K562 (cell line): ENCODE results near the gene ZNHIT2. TPM values are rescaled to one million over a fixed set of nuclear protein-coding genes. Genes with fewer than 3 reads are reported as not detected.
A peak's percentile ranks its signal among the peaks of the same experiment; 100 is the strongest.

Experiments used
- ATAC-seq: fragments of 200-7000 bp; cut with Tn5 transposase; 3 replicates; pipeline ENCODE4 v1.9.1; 2020; ENCODE audit warnings: moderate library complexity
- BruUV-seq: library from RNA; stranded (reverse); fragments of 400-500 nt; replicated peaks from 2 replicates; lab custom pipeline; 2021; lab: Mats Ljungman, UMichigan
- CTCF ChIA-PET: fragments of 300-600 bp; formaldehyde crosslinking; extraction: SDS; loops from one replicate; lab custom pipeline; 2021; ENCODE audit warnings: low intra/inter-chr PET ratio; lab: Yijun Ruan, JAX
- POLR2A ChIA-PET: fragments of 300-600, 350-650 bp; sonication (Branson Sonifier 250); formaldehyde crosslinking; extraction: SDS; loops from one replicate; lab custom pipeline; 2021; ENCODE audit warnings: antibody characterized with exemption, inconsistent platforms; lab: Yijun Ruan, JAX
- DNase-seq, 4 experiments: peaks; one replicate each; pipeline versions ENCODE4 v3.0.0 to v3.0.0-alpha.2; 2011 to 2018; ENCODE audit warnings: low spot score in 3 of 4, mixed read lengths in 3 of 4; ENCODE audit errors: extremely low read depth in 1 of 4
- FAIRE-seq: peaks from 2 replicates; lab custom pipeline; 2011; peaks lifted over from hg19 to GRCh38; lab: Jason Lieb, UNC
- H2AFZ ChIP-seq: 2 replicates; pipeline ENCODE4 v1.6.0; 2011; ENCODE audit warnings: low read depth, low read length, control low read depth, inconsistent platforms
- H3K27ac ChIP-seq: fragments of 200-600 bp; 3 replicates; pipeline ENCODE4 v1.8.0; 2011; ENCODE audit warnings: low read depth, mild to moderate bottlenecking, control low read depth, inconsistent platforms, low read length, moderate library complexity, mixed read lengths; ENCODE audit errors: extremely low read depth
- H3K27me3 ChIP-seq, 2 experiments: fragments of 300-600 bp in 1 of 2; 2 replicates in 1 of 2; 3 replicates in 1 of 2; pipeline versions ENCODE4 v1.6.0 to v1.8.0; 2011; ENCODE audit warnings: inconsistent platforms in 2 of 2, low read length in 2 of 2, mild to moderate bottlenecking in 1 of 2, mixed read lengths in 1 of 2, moderate library complexity in 1 of 2; ENCODE audit not compliant: control insufficient read depth in 2 of 2, insufficient read depth in 2 of 2
- H3K36me3 ChIP-seq: fragments of 300-600 bp; 3 replicates; pipeline ENCODE4 v1.8.0; 2011; ENCODE audit warnings: mild to moderate bottlenecking, low read length, inconsistent platforms; ENCODE audit not compliant: control insufficient read depth, insufficient read depth
- H3K4me1 ChIP-seq, 2 experiments: fragments of 200-600 bp in 1 of 2; replicated peaks in 1 of 2; 2 replicates in 1 of 2; 3 replicates in 1 of 2; pipeline versions ENCODE4 v1.5.1 to v1.8.0; 2011; ENCODE audit warnings: inconsistent platforms in 2 of 2, low read length in 2 of 2, mild to moderate bottlenecking in 1 of 2, mixed read lengths in 1 of 2, moderate library complexity in 1 of 2; ENCODE audit not compliant: control insufficient read depth in 2 of 2, insufficient read depth in 2 of 2
- H3K4me2 ChIP-seq: 2 replicates; pipeline ENCODE4 v1.6.1; 2011; ENCODE audit warnings: low read length, control low read depth, inconsistent platforms, mixed read lengths; ENCODE audit not compliant: insufficient read depth
- H3K4me3 ChIP-seq: fragments of 200-600 bp; sonication (generic), shearing (Covaris generic); 2 replicates; pipeline ENCODE4 v1.5.1; 2016; ENCODE audit warnings: control low read depth, inconsistent platforms
- H3K79me2 ChIP-seq: fragments of 200-600 bp; 3 replicates; pipeline ENCODE4 v1.8.0; 2011; ENCODE audit warnings: low read length, inconsistent platforms; ENCODE audit not compliant: control insufficient read depth, insufficient read depth
- H3K9ac ChIP-seq, 2 experiments: 2 replicates each; pipeline versions ENCODE4 v1.6.0 to v1.6.1; 2011; ENCODE audit warnings: low read depth in 2 of 2, low read length in 2 of 2, control low read depth in 1 of 2, inconsistent platforms in 1 of 2, mild to moderate bottlenecking in 1 of 2, mixed read lengths in 1 of 2; ENCODE audit not compliant: insufficient read depth in 1 of 2
- H3K9me1 ChIP-seq: one replicate; pipeline ENCODE4 v1.6.0; 2011; ENCODE audit warnings: inconsistent platforms, mild to moderate bottlenecking, low read length, moderate library complexity; ENCODE audit not compliant: control insufficient read depth, insufficient read depth
- H3K9me3 ChIP-seq: replicated peaks from 2 replicates; pipeline ENCODE4 v1.5.1; 2011; ENCODE audit warnings: low read depth, low read length, inconsistent platforms; ENCODE audit not compliant: control insufficient read depth, insufficient read depth
- H4K20me1 ChIP-seq: replicated peaks from 2 replicates; pipeline ENCODE4 v1.6.1; 2011; ENCODE audit warnings: low read length, inconsistent platforms, mixed read lengths; ENCODE audit not compliant: control insufficient read depth, insufficient read depth
- ASH1L ChIP-seq: fragments of 450-650 bp; IDR thresholded peaks from 2 replicates; pipeline ENCODE4 v1.6.1; 2018; ENCODE audit warnings: borderline replicate concordance, mild to moderate bottlenecking, low read depth; ENCODE audit not compliant: partially characterized antibody
- CXXC5 ChIP-seq: fragments of 250-450 bp; sonication (Bioruptor Pico); IDR thresholded peaks from 2 replicates; pipeline ENCODE4 v1.8.0; 2022; ENCODE audit warnings: inconsistent platforms, mild to moderate bottlenecking, moderate library complexity
- FOXK2 ChIP-seq, 2 experiments: fragments of 450-650 bp; IDR thresholded peaks in 1 of 2; conservative IDR thresholded peaks in 1 of 2; 2 replicates each; pipeline ENCODE4 v1.6.1; 2016; ENCODE audit warnings: low read depth in 2 of 2, mild to moderate bottlenecking in 1 of 2
- HMG20B ChIP-seq: fragments of 250-450 bp; sonication (Bioruptor Pico); IDR thresholded peaks from 2 replicates; pipeline ENCODE4 v1.5.0; 2021; ENCODE audit warnings: mild to moderate bottlenecking
- HNRNPK ChIP-seq: fragments of 200-400 bp; formaldehyde crosslinking; IDR thresholded peaks from one replicate; pipeline ENCODE4 v1.6.1; 2018; ENCODE audit warnings: mild to moderate bottlenecking, low read depth, low read length; ENCODE audit not compliant: poor library complexity, severe bottlenecking
- HNRNPUL1 ChIP-seq: fragments of 200-400 bp; formaldehyde crosslinking; IDR thresholded peaks from 2 replicates; pipeline ENCODE4 v1.6.1; 2017; ENCODE audit warnings: low read length
- NFYB ChIP-seq: IDR thresholded peaks from 2 replicates; pipeline ENCODE4 v1.6.1; 2011; ENCODE audit warnings: mild to moderate bottlenecking, moderate library complexity; ENCODE audit not compliant: insufficient read length; ENCODE audit errors: extremely low read depth
- PRMT5 ChIP-seq: sonication (generic); formaldehyde crosslinking; IDR thresholded peaks from 2 replicates; pipeline ENCODE4 v1.5.0; 2020; ENCODE audit warnings: missing genetic modification reagents
- SNRNP70 ChIP-seq: fragments of 200-400 bp; formaldehyde crosslinking; optimal IDR thresholded peaks from 2 replicates; pipeline ENCODE3; 2017; ENCODE audit warnings: low read depth, low read length
- SREBF2 ChIP-seq: sonication (generic); formaldehyde crosslinking; IDR thresholded peaks from 2 replicates; pipeline ENCODE4 v1.4.0; 2020; ENCODE audit warnings: mild to moderate bottlenecking, missing genetic modification reagents
- ZNF121 ChIP-seq: sonication (generic); formaldehyde crosslinking; conservative IDR thresholded peaks from 2 replicates; pipeline ENCODE4 v1.8.0; 2022; ENCODE audit warnings: missing genetic modification reagents
- ZNF766 ChIP-seq: fragments of 200-800 bp; sonication (Bioruptor generic); conservative IDR thresholded peaks from 2 replicates; pipeline ENCODE4 v1.6.1; 2016; ENCODE audit warnings: missing genetic modification characterization, missing compliant biosample characterization
- ZNF77 ChIP-seq: fragments of 250-450 bp; sonication (Bioruptor Pico); IDR thresholded peaks from 2 replicates; pipeline ENCODE4 v1.5.0; 2020
- WGBS: fragments of 100-300 bp; shearing (Covaris generic); methylation state at CpG from one replicate; pipeline ENCODE4 v1.1.6; 2016; ENCODE audit warnings: low coverage, mixed read lengths; ENCODE audit not compliant: insufficient coverage; ENCODE audit errors: missing lambda C conversion rate; 5-methylcytosine and 5-hydroxymethylcytosine counted together
- in situ Hi-C: fragments of 300-500 bp; cut with MboI; formaldehyde crosslinking; loops from 4 replicates; pipeline ENCODE4 v1.15.0; 2018; ENCODE audit warnings: inconsistent platforms, mixed read lengths
- intact Hi-C: fragments of 100-400 bp; cut with micrococcal nuclease; formaldehyde crosslinking; loops from 2 replicates; pipeline ENCODE4 v1.14.2; 2022
- polyA plus RNA-seq, 8 experiments: library from polyadenylated mRNA; depleted of rRNA in 4 of 8; stranded (reverse) in 5 of 8; unstranded in 3 of 8; fragments of >200 nt; fragmentation: Nextera tagmentation in 2 of 8; fragmentation: Illumina TruSeq in 1 of 8; extraction: Ambion mirVana in 2 of 8; extraction: Trizol in 1 of 8; gene quantifications; 2 replicates each; pipeline versions ENCODE4 v1.2.1 to v1.2.3, GENCODE V29; 2011 to 2014; ENCODE audit warnings: inconsistent platforms in 1 of 8, missing spikeins in 1 of 8
- total RNA-seq, 7 experiments: library from RNA; depleted of rRNA in 6 of 7; stranded (reverse); fragments of >200 nt in 6 of 7; fragmentation: Illumina TruSeq in 2 of 7; extraction: Trizol in 2 of 7; gene quantifications; 2 replicates each; pipeline versions ENCODE4 v1.2.1 to v1.2.3, GENCODE V29; 2011 to 2021; ENCODE audit warnings: low replicate concordance in 1 of 7
- TF ChIP-seq, protein P1 (sequence below): fragments of 450-650 bp; IDR thresholded peaks from 2 replicates; pipeline ENCODE4 v1.6.1; 2016; ENCODE audit warnings: low read depth, mild to moderate bottlenecking, moderate library complexity

Gene ZNHIT2
- total and polyA plus RNA-seq, 9 of the 15 experiments (the other 6 are each of a cell fraction or from before 2014, with no cell fraction given): 0.08 to 39.0 (median 2.5) TPM

DNA sequence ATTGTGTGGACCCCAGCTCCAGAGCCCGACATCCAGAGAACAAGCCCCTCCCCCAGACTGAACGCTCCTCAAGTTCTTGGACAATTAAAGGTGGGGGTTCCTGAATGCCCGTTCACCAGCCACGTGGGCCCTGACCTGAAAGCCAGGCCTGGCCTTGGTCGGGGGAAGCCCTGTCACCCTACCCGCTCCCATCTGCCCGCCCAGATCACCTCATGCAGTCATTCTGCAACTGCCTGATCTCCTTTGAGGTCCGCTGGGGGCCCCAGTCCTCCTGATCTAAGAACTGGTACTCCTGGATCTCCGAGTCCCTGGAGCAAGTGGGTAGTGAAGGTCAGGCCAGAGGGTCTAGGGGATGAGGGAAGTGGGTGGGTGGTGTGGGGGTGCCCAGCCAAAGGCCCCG lies 50.1 kb downstream of the ZNHIT2 start:
- H3K9me1 ChIP-seq: peaks cover 2% of the 10 kb centered on the region
- intact Hi-C loops: no loop called here
- TF ChIP-seq ZNF77 (CRISPR knock-in tag) (no peak), ZNF121 (CRISPR knock-in tag) (no peak), HMG20B (CRISPR knock-in tag) (no peak), ASH1L (no peak), FOXK2 (conservative IDR thresholded peaks at IDR 0.05 in 1 of 2, IDR thresholded peaks at IDR 0.05 in 1 of 2; ENCODE audit: low read depth in 2 of 2) (no peak), PRMT5 (no peak), ZNF766 (CRISPR knock-in tag) (no peak), HNRNPUL1 (no peak), CXXC5 (CRISPR knock-in tag) (no peak), HNRNPK (no peak), SREBF2 (CRISPR knock-in tag) (no peak), SNRNP70 (no peak), NFYB (no peak)
- TF ChIP-seq, protein P1, sequence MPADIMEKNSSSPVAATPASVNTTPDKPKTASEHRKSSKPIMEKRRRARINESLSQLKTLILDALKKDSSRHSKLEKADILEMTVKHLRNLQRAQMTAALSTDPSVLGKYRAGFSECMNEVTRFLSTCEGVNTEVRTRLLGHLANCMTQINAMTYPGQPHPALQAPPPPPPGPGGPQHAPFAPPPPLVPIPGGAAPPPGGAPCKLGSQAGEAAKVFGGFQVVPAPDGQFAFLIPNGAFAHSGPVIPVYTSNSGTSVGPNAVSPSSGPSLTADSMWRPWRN: no peak
- no peak overlapping the region for H3K4me2 ChIP-seq
- ChIA-PET CTCF (no interaction called here), POLR2A (interaction anchor here (0.6 kb wide), 1 partner anchor 14 kb away, joined by 4 read pairs; no protein-coding TSS in a partner anchor)
- H3K4me1 ChIP-seq: peaks cover 8 to 20% of the 10 kb centered on the region in 2 experiments
- H3K79me2 ChIP-seq: no peaks in the 10 kb centered on the region
- H3K27me3 ChIP-seq: no peaks in the 10 kb centered on the region
- in situ Hi-C loops: no loop called here
- H3K36me3 ChIP-seq: no peaks in the 10 kb centered on the region
- no TSS peak for BruUV-seq
- no peak overlapping the region for H3K27ac ChIP-seq
- H3K9ac ChIP-seq: peak overlapping the region in 1 of 2 experiments; percentile 90; a peak in 2 of 4 replicates
- DNase-seq: no peak
- FAIRE-seq: no peak
- no peaks in the 10 kb centered on the region for H4K20me1 ChIP-seq
- H3K9me3 ChIP-seq: no peaks in the 10 kb centered on the region
- no peak overlapping the region for H3K4me3 ChIP-seq
- WGBS: 73% methylated on average over 10 of the region's 10 CpGs
- no peak for ATAC-seq
- no peak overlapping the region for H2AFZ ChIP-seq
